GM12892 (cell line): ENCODE results near the gene SDHD.

Experiments used
- POLR2A ChIP-seq: IDR thresholded peaks from 2 replicates; pipeline ENCODE4 v1.6.1; 2011; ENCODE audit warnings: low read depth, low read length, control low read depth
- POLR2AphosphoS5 ChIP-seq: IDR thresholded peaks from 2 replicates; pipeline ENCODE4 v1.6.1; 2011; ENCODE audit warnings: low read depth, low read length, control low read depth

DNA sequence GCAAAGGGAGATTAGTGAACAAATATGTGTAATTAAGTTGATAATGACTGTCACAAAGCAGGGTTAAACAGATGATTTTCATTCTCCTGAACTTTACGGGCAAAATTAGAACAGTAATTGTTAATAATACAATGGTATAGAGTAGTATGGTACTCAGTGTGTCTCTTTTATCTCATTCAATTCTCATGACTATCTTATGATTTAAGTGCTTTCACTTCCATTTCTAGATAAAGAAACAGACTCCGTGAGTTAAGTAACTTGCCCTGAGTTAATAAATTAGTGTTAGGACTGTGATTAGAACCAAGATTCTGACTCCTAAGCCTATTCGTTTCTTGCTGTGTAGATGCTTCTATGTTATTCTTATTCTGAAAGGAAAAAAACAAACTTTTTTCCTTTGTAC, 34.9 kb upstream of the SDHD start:
- TF ChIP-seq POLR2A (no peak), POLR2AphosphoS5 (no peak)
